Liver (tissue), 3 donors: ENCODE data around the gene GFRA3.

ENCODE experiments used
- CTCF ChIP-seq: fragments of 150-350 bp; IDR thresholded peaks from 2 replicates; pipeline ENCODE4 v1.5.1; 2017; ENCODE audit warnings: improper control_type of control experiment, low read depth, low read length; ENCODE audit not compliant: missing input control
- JUND ChIP-seq, 2 donors: IDR thresholded peaks; 2 replicates each; pipeline ENCODE4 v1.6.1; 2016; ENCODE audit warnings: antibody characterized with exemption in 2 of 2
- MAX ChIP-seq: IDR thresholded peaks from 2 replicates; pipeline ENCODE4 v1.6.1; 2016; ENCODE audit warnings: antibody characterized with exemption
- REST ChIP-seq: IDR thresholded peaks from 2 replicates; pipeline ENCODE4 v1.6.1; 2016; ENCODE audit warnings: antibody characterized with exemption, mild to moderate bottlenecking
- TAF1 ChIP-seq: conservative IDR thresholded peaks from 2 replicates; pipeline ENCODE4 v1.6.1; 2016; ENCODE audit warnings: antibody characterized with exemption, mild to moderate bottlenecking
- YY1 ChIP-seq: IDR thresholded peaks from 2 replicates; pipeline ENCODE4 v1.6.1; 2016; ENCODE audit warnings: antibody characterized with exemption, mild to moderate bottlenecking
- ZBTB33 ChIP-seq: IDR thresholded peaks from 2 replicates; pipeline ENCODE4 v1.6.1; 2016; ENCODE audit warnings: antibody characterized with exemption
- donor health status: healthy.
- donor health status: healthy.

- TF ChIP-seq CTCF (no peak), REST (no peak), MAX (no peak), ZBTB33 (no peak), YY1 (no peak), JUND (IDR thresholded peaks at IDR 0.05) (no peak), TAF1 (no peak)
Observed at GRCh38 chr5:138287246-138287645, 12.8 kb upstream of the GFRA3 start.
